GM12874 (cell line): ENCODE measurements around the gene TSC2.

Source experiments
- CTCF ChIP-seq: IDR thresholded peaks from 2 replicates; pipeline ENCODE4 v1.5.1; 2011; ENCODE audit warnings: low read depth, mild to moderate bottlenecking, control low read depth, low read length, moderate library complexity; ENCODE audit not compliant: insufficient read depth

The TSC2 gene

DNA sequence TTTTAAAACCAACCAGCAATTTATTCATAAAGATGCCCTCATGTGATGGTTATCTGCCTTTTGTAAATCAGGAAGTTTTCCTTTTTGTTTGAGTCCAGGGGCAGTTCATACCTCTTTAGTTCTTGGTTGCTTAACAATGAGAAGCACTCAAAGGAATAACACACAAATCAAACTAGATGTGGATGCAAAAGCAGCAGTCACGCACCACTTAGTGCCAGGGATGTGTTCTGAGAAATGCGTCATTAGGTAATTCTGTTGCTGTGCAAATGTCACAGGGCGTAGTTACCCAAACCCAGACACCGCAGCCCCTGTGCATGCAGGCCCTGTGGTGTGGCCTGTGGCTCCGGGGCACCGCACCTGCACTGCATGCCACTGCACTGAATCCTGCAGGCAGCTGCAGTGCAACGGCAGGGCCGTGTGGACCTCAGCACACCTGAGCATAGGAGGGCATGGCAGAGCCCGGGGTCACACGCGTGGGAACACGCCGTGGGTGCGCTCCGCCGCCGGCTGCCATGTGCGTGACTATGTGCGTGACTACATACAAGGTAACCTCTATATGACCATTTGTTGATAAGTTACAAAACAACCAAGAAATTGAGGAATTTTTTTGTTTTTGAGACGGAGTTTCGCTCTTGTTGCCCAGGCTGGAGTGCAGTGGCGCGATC is 48.3 kb downstream of the TSC2 start:
- TF ChIP-seq CTCF, result no peak

- no peak for TF ChIP-seq CTCF
Measured at GRCh38 chr16:2096853-2097595, 49.2 kb downstream of the TSC2 start.

DNA sequence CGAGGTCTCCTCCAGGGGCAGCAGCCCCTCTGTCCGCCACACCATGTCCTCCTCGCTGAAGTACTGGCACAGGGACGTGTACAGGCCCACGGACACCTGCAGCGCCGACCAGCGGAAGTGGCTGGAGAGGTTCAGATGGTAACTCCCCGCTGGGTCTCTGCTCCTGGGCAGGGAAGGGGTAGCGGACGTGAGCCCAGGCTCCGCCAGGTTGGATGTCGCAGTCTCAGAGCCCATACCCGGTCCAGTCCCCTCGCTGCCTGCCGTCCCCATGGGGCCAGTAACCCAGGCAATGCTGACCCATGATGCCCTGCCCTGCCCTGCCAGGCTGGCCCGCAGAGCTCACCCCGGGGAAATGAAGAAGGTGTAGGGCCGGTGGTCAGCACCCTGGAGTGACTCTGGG is 54.7 kb downstream of the TSC2 start:
- no peak for TF ChIP-seq CTCF

GRCh38 chr16:2115591-2115973 is 67.8 kb downstream of the TSC2 start:
- TF ChIP-seq CTCF, result no peak

DNA sequence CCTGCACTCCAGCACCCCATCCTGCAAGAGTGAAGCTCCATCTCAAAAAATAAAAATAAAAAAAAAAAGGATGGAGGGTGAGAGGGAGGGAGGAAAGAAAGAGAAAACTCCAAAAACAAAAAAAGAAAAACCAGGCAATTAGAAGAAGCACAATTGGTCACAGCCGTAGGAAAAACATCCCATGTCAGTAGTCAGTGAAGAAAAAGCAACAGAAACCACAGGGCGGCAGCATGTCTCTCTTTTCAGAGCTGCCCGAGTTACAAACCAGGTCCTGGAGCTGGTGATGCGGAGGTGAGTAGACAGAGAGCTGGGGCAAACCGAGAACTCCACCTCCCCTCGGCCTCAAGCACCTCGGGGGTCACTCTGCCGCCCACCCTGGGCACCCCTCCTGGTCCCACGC is 73.5 kb downstream of the TSC2 start:
- peak; percentile 49 for TF ChIP-seq CTCF

DNA sequence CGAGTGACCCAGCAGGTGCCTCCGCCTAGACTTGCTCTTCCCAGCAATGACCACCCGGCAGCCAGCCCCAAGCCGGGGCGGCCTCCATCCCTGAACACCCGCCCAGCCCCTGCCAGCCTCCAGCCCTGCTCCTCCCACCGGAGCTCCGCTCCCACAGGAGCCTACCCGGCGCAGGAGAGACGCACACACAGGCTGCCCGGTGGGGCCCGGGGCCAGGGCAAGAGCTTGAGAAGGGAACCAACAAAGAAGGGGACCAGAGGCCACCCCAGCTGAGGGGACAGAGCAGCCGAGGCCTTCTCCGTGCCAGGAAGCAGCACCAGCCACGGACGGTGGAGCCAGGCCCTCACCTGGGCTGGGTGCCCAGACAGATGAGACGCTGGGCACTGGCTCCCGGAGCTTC is 74.1 kb downstream of the TSC2 start:
- TF ChIP-seq CTCF, result no peak

DNA sequence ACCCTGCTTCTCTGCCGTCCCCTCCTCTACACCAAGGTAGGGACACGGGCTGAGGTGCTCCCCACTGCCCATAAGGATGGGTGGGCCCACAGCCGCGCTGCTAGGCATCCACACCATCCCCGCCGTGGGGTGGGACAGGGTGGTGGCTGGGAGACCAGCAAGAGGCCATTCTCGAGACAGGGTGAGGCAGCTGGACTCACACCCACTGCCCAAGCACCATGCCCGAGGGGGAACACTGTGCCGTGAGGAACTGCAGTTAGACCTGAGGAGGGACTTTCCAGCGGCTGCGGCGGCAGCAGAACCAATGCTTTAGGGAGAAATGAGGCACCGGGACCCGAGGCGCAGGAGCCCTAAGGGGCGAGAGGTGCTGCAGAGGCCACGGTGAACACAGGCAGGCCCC is 74.6 kb downstream of the TSC2 start:
- no peak for TF ChIP-seq CTCF
